Body of pancreas (tissue), 4 donors: ENCODE measurements around the gene SIM2. TPM values are rescaled to one million over a fixed set of nuclear protein-coding genes. Genes with fewer than 3 reads are reported as not detected.

Experiments
- ATAC-seq: fragments of 150-250 bp; one replicate; pipeline ENCODE4 v1.9.1; 2016
- DNase-seq, 4 donors: peaks; one replicate each; pipeline ENCODE4 v3.0.0-alpha.2; 2019
- H3K27ac ChIP-seq, 4 donors: fragments of 200-600 bp; sonication (generic); 1 replicate in 3 of 4; 2 replicates in 1 of 4; pipeline versions ENCODE4 v1.5.1 to v1.6.1; 2016 to 2019; ENCODE audit warnings: mild to moderate bottlenecking in 1 of 4, mixed read lengths in 1 of 4, moderate library complexity in 1 of 4
- H3K27me3 ChIP-seq, 2 donors: fragments of 200-600 bp; sonication (generic); one replicate each; pipeline ENCODE4 v1.6.0; 2016; ENCODE audit warnings: mild to moderate bottlenecking in 1 of 2
- H3K36me3 ChIP-seq, 2 donors: fragments of 200-600 bp; sonication (generic); replicated peaks in 1 of 2; 2 replicates each; pipeline ENCODE4 v1.5.1; 2016; ENCODE audit warnings: low read depth in 2 of 2; ENCODE audit not compliant: insufficient read depth in 1 of 2
- H3K4me1 ChIP-seq: fragments of 200-600 bp; sonication (generic); one replicate; pipeline ENCODE4 v1.6.0; 2016
- H3K4me3 ChIP-seq, 2 donors: fragments of 200-600 bp; sonication (generic); 1 replicate in 1 of 2; 2 replicates in 1 of 2; pipeline ENCODE4 v1.5.1; 2016 to 2019
- H3K9me3 ChIP-seq, 3 donors: fragments of 200-600 bp; sonication (generic); 1 replicate in 2 of 3; 2 replicates in 1 of 3; pipeline ENCODE4 v1.5.1; 2016
- CTCF ChIP-seq, 7 experiments: fragments of 450-650 bp in 4 of 7; fragments of 200-600 bp in 3 of 7; sonication (generic) in 3 of 7; IDR thresholded peaks; one replicate each; pipeline ENCODE4 v1.5.1; 2016 to 2019; ENCODE audit warnings: antibody characterized with exemption in 7 of 7
- POLR2A ChIP-seq, 3 donors: fragments of 450-650 bp; IDR thresholded peaks; one replicate each; pipeline ENCODE4 v1.6.1; 2016; ENCODE audit warnings: antibody characterized with exemption in 3 of 3, mild to moderate bottlenecking in 2 of 3
- WGBS, 2 donors: methylation state at CpG; one replicate each; pipeline ENCODE4 v1.1.5; 2017; 5-methylcytosine and 5-hydroxymethylcytosine counted together
- intact Hi-C: fragments of 100-400 bp; cut with DNase I; formaldehyde crosslinking; loops from one replicate; pipeline ENCODE4 v1.15.1; 2023
- total RNA-seq, 2 donors: library from RNA; depleted of rRNA; stranded (reverse); fragments of >200 nt; gene quantifications; one replicate each; pipeline ENCODE4 v1.1.0, GENCODE V29; 2016

The SIM2 gene
- total RNA-seq, 2 donors from 2014 or later = 0.26 TPM; not detected in 1

GRCh38 chr21:36735724-36736320, 36.9 kb downstream of the SIM2 start:
- WGBS, 2 donors = 77 to 79% methylated on average over 5 to 15 of the region's 15 CpGs
- ATAC-seq (no peak), DNase-seq (no peak)
- no peak overlapping the region for H3K4me3 ChIP-seq
- intact Hi-C loops = no loop called here
- no peak overlapping the region for H3K27ac ChIP-seq
- no peaks in the 10 kb centered on the region for H3K36me3 ChIP-seq
- peaks cover 5% of the 10 kb centered on the region for H3K4me1 ChIP-seq
- TF ChIP-seq POLR2A (IDR thresholded peaks at IDR 0.05) (no peak), CTCF (IDR thresholded peaks at IDR 0.05) (no peak)
- H3K27me3 ChIP-seq = no peaks in the 10 kb centered on the region
- no peaks in the 10 kb centered on the region for H3K9me3 ChIP-seq

- ATAC-seq = no peak
- Histone ChIP-seq H3K9me3 (no peaks in the 10 kb centered on the region), H3K27ac (no peak overlapping the region), H3K36me3 (no peaks in the 10 kb centered on the region), H3K4me1 (no peaks in the 10 kb centered on the region), H3K27me3 (no peaks in the 10 kb centered on the region), H3K4me3 (no peak overlapping the region)
- intact Hi-C loops = no loop called here
- DNase-seq = no peak
- WGBS, 2 donors = 66 to 74% methylated on average over 12 of the region's 12 CpGs
- TF ChIP-seq POLR2A (IDR thresholded peaks at IDR 0.05) (no peak), CTCF (IDR thresholded peaks at IDR 0.05) (no peak)
Observed at GRCh38 chr21:36738489-36739126, 39.7 kb downstream of the SIM2 start.

- H3K4me3 ChIP-seq = no peak overlapping the region
- H3K4me1 ChIP-seq = peaks cover 8% of the 10 kb centered on the region
- TF ChIP-seq CTCF (IDR thresholded peaks at IDR 0.05) (no peak), POLR2A (IDR thresholded peaks at IDR 0.05) (no peak)
- intact Hi-C loops = no loop called here
- DNase-seq (no peak), ATAC-seq (no peak)
- H3K27me3 ChIP-seq = no peaks in the 10 kb centered on the region
- 86 to 90% methylated on average over 19 to 21 of the region's 21 CpGs for whole genome bisulfite sequencing, 2 donors
- no peaks in the 10 kb centered on the region for H3K36me3 ChIP-seq
- no peaks in the 10 kb centered on the region for H3K9me3 ChIP-seq
- H3K27ac ChIP-seq = no peak overlapping the region
Observed at GRCh38 chr21:36741506-36741905, 42.6 kb downstream of the SIM2 start.

GRCh38 chr21:36743008-36743407, 44.1 kb downstream of the SIM2 start:
- intact Hi-C loops = no loop called here
- WGBS, 2 donors = 91 to 93% methylated on average over 7 of the region's 7 CpGs
- peaks cover 12% of the 10 kb centered on the region for H3K4me1 ChIP-seq
- no peak for DNase-seq
- H3K27ac ChIP-seq = no peak overlapping the region
- H3K4me3 ChIP-seq = no peak overlapping the region
- ATAC-seq = no peak
- TF ChIP-seq POLR2A (IDR thresholded peaks at IDR 0.05) = no peak
- no peak for TF ChIP-seq CTCF (IDR thresholded peaks at IDR 0.05)
- no peaks in the 10 kb centered on the region for H3K9me3 ChIP-seq
- no peaks in the 10 kb centered on the region for H3K27me3 ChIP-seq
- no peaks in the 10 kb centered on the region for H3K36me3 ChIP-seq

- Histone ChIP-seq H3K27ac (no peak overlapping the region), H3K27me3 (no peaks in the 10 kb centered on the region), H3K4me3 (no peak overlapping the region), H3K9me3 (no peaks in the 10 kb centered on the region), H3K4me1 (peaks cover 17% of the 10 kb centered on the region), H3K36me3 (no peaks in the 10 kb centered on the region)
- DNase-seq (no peak), ATAC-seq (no peak)
- WGBS, 2 donors = 90 to 94% methylated on average over 9 of the region's 9 CpGs
- intact Hi-C loops = no loop called here
- TF ChIP-seq CTCF (IDR thresholded peaks at IDR 0.05) (no peak), POLR2A (IDR thresholded peaks at IDR 0.05) (no peak)
Observed at GRCh38 chr21:36743446-36743845, 44.5 kb downstream of the SIM2 start.
